Glutamatergic neuron (in vitro differentiated cells): ENCODE measurements around the gene ATOH7. TPM values are rescaled to one million over a fixed set of nuclear protein-coding genes. Genes with fewer than 3 reads are reported as not detected.

ENCODE experiments used
- DNase-seq: peaks from one replicate; pipeline ENCODE4 v3.0.0; 2022
- H3K27ac Mint-ChIP-seq: one replicate; pipeline ENCODE4 v1.8.0; 2020; ENCODE audit warnings: mild to moderate bottlenecking, mixed read lengths, inconsistent platforms; ENCODE audit not compliant: unreplicated experiment
- H3K27me3 Mint-ChIP-seq: one replicate; pipeline ENCODE4 v1.8.0; 2020; ENCODE audit warnings: mild to moderate bottlenecking, moderate library complexity, mixed read lengths, inconsistent platforms; ENCODE audit not compliant: unreplicated experiment
- H3K36me3 Mint-ChIP-seq: one replicate; pipeline ENCODE4 v1.8.0; 2020; ENCODE audit warnings: mild to moderate bottlenecking, mixed read lengths, inconsistent platforms; ENCODE audit not compliant: unreplicated experiment
- H3K4me1 Mint-ChIP-seq: one replicate; pipeline ENCODE4 v1.8.0; 2020; ENCODE audit warnings: mild to moderate bottlenecking, low read depth, mixed read lengths, inconsistent platforms; ENCODE audit not compliant: unreplicated experiment
- H3K4me3 Mint-ChIP-seq: one replicate; pipeline ENCODE4 v1.8.0; 2020; ENCODE audit warnings: mild to moderate bottlenecking, mixed read lengths, inconsistent platforms; ENCODE audit not compliant: unreplicated experiment
- H3K9me3 Mint-ChIP-seq: one replicate; pipeline ENCODE4 v1.8.0; 2020; ENCODE audit warnings: mild to moderate bottlenecking, moderate library complexity, mixed read lengths, inconsistent platforms; ENCODE audit not compliant: unreplicated experiment
- CTCF ChIP-seq: fragments of 200-600 bp; sonication (generic); IDR thresholded peaks from one replicate; pipeline ENCODE4 v1.5.0; 2021; ENCODE audit not compliant: partially characterized antibody, unreplicated experiment
- total RNA-seq: library from RNA; stranded (reverse); fragmentation: NEBNext Ultra II Directional; extraction: Animal tissue kit (Norgen Biotek cat#: 25700); gene quantifications from one replicate; pipeline ENCODE4 v1.2.1, GENCODE V29; 2021; ENCODE audit not compliant: unreplicated experiment

Gene ATOH7
- total RNA-seq, 1 donor from 2014 or later: 0.86 TPM

- no peaks in the 10 kb centered on the region for H3K36me3 Mint-ChIP-seq
- H3K27me3 Mint-ChIP-seq: no peaks in the 10 kb centered on the region
- no peak overlapping the region for H3K4me3 Mint-ChIP-seq
- no peaks in the 10 kb centered on the region for H3K4me1 Mint-ChIP-seq
- H3K27ac Mint-ChIP-seq: no peak overlapping the region
- DNase-seq: no peak
- TF ChIP-seq CTCF: peak; percentile 83
- no peaks in the 10 kb centered on the region for H3K9me3 Mint-ChIP-seq
Observed at GRCh38 chr10:68212721-68213352, 19.1 kb downstream of the ATOH7 start.

- H3K36me3 Mint-ChIP-seq: no peaks in the 10 kb centered on the region
- H3K27ac Mint-ChIP-seq: no peak overlapping the region
Observed at GRCh38 chr10:68211669-68212068, 20.2 kb downstream of the ATOH7 start.

GRCh38 chr10:68208424-68209042 is 23.4 kb downstream of the ATOH7 start:
- H3K36me3 Mint-ChIP-seq: no peaks in the 10 kb centered on the region
- H3K9me3 Mint-ChIP-seq: no peaks in the 10 kb centered on the region
- peaks cover under 1% of the 10 kb centered on the region for H3K27me3 Mint-ChIP-seq

More at GRCh38 chr10:68211669-68212068, 20.2 kb downstream of the ATOH7 start:
- no peaks in the 10 kb centered on the region for H3K4me1 Mint-ChIP-seq
- no peak for DNase-seq
- no peaks in the 10 kb centered on the region for H3K27me3 Mint-ChIP-seq
- H3K9me3 Mint-ChIP-seq: no peaks in the 10 kb centered on the region
- H3K4me3 Mint-ChIP-seq: no peak overlapping the region
- no peak for TF ChIP-seq CTCF

GRCh38 chr10:68202960-68203353 is 29.0 kb downstream of the ATOH7 start:
- H3K36me3 Mint-ChIP-seq: no peaks in the 10 kb centered on the region
- H3K27ac Mint-ChIP-seq: no peak overlapping the region

More at GRCh38 chr10:68208424-68209042, 23.4 kb downstream of the ATOH7 start:
- Mint-ChIP-seq H3K4me3 (no peak overlapping the region), H3K4me1 (no peaks in the 10 kb centered on the region), H3K27ac (no peak overlapping the region)
- no peak for TF ChIP-seq CTCF
- DNase-seq: peak; percentile 62

More at GRCh38 chr10:68202960-68203353, 29.0 kb downstream of the ATOH7 start:
- H3K4me1 Mint-ChIP-seq: no peaks in the 10 kb centered on the region
- no peak overlapping the region for H3K4me3 Mint-ChIP-seq
- no peak for DNase-seq
- TF ChIP-seq CTCF: no peak
- H3K27me3 Mint-ChIP-seq: peaks cover 1% of the 10 kb centered on the region
- no peaks in the 10 kb centered on the region for H3K9me3 Mint-ChIP-seq
